Stomach (tissue), 4 donors: ENCODE data around the gene RXRA.

Experiments used
- POLR2A ChIP-seq, 4 donors: fragments of 450-650 bp; IDR thresholded peaks; one replicate each; pipeline ENCODE4 v1.6.1; 2016; ENCODE audit warnings: antibody characterized with exemption in 4 of 4, control low read depth in 2 of 4, mild to moderate bottlenecking in 1 of 4, moderate library complexity in 1 of 4
- TF ChIP-seq, protein P1 (sequence below), 7 experiments: fragments of 450-650 bp in 4 of 7; fragments of 200-600 bp in 3 of 7; sonication (generic) in 3 of 7; IDR thresholded peaks; one replicate each; pipeline ENCODE4 v1.5.1; 2016 to 2019; ENCODE audit warnings: antibody characterized with exemption in 7 of 7, control low read depth in 2 of 7, mild to moderate bottlenecking in 1 of 7

DNA sequence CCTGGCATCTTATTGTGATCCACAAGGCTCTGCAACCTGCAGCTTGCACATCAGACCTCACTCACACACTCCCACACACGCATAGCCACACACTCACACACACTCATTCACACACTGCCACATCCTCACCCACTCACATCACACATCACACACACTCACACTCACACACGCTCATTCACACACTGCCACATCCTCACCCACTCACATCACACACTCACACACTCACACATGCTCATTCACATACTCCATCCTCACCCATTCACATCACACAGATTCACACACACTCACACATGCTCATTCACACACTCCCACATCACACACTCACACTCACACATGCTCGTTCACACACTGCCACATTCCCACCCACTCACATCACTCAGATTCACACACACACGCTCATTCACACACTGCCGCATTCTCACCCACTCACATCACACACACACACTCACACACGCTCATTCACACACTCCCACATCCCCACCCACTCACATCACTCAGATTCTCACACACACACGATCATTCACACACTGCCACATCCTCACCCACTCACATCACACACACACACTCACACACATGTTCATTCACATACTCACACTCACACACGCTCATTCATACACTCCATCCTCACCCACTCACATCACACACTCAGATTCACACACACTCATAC lies 47.1 kb upstream of the RXRA start:
- TF ChIP-seq, protein P1, sequence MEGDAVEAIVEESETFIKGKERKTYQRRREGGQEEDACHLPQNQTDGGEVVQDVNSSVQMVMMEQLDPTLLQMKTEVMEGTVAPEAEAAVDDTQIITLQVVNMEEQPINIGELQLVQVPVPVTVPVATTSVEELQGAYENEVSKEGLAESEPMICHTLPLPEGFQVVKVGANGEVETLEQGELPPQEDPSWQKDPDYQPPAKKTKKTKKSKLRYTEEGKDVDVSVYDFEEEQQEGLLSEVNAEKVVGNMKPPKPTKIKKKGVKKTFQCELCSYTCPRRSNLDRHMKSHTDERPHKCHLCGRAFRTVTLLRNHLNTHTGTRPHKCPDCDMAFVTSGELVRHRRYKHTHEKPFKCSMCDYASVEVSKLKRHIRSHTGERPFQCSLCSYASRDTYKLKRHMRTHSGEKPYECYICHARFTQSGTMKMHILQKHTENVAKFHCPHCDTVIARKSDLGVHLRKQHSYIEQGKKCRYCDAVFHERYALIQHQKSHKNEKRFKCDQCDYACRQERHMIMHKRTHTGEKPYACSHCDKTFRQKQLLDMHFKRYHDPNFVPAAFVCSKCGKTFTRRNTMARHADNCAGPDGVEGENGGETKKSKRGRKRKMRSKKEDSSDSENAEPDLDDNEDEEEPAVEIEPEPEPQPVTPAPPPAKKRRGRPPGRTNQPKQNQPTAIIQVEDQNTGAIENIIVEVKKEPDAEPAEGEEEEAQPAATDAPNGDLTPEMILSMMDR (IDR thresholded peaks at IDR 0.05) = no peak
- no peak for TF ChIP-seq POLR2A (IDR thresholded peaks at IDR 0.05)
